Prostate gland (tissue), 2 donors: Measurements from ENCODE around the gene TTC24. TPM values are rescaled to one million over a fixed set of nuclear protein-coding genes. Genes with fewer than 3 reads are reported as not detected.
A peak's percentile ranks its signal among the peaks of the same experiment; 100 is the strongest.
"Not testable (repeated sequence)": the region's sequence is repeated elsewhere in the genome, so short reads cannot be mapped to it uniquely, and the experiment has no call there.

Experiments
- DNase-seq: peaks from one replicate; pipeline ENCODE4 v3.0.0-alpha.2; 2019; ENCODE audit warnings: low spot score
- H3K27ac ChIP-seq, 2 donors: fragments of 200-600 bp; sonication (generic); 2 replicates each; pipeline ENCODE4 v1.5.1; 2017 to 2019
- H3K27me3 ChIP-seq: fragments of 200-600 bp; sonication (generic); replicated peaks from 2 replicates; pipeline ENCODE4 v1.5.1; 2019; ENCODE audit not compliant: insufficient read depth
- H3K36me3 ChIP-seq, 2 donors: fragments of 200-600 bp; sonication (generic); 1 replicate in 1 of 2; 2 replicates in 1 of 2; pipeline versions ENCODE4 v1.5.1 to v1.8.1; 2017 to 2019
- H3K4me1 ChIP-seq: fragments of 200-600 bp; sonication (generic); replicated peaks from 2 replicates; pipeline ENCODE4 v1.5.1; 2019
- H3K4me3 ChIP-seq, 2 donors: fragments of 200-600 bp; sonication (generic); 2 replicates each; pipeline ENCODE4 v1.5.1; 2017 to 2019
- H3K9me3 ChIP-seq: fragments of 200-600 bp; sonication (generic); 2 replicates; pipeline ENCODE4 v1.5.1; 2017
- POLR2A ChIP-seq: fragments of 450-650 bp; IDR thresholded peaks from one replicate; pipeline ENCODE4 v1.6.1; 2016; ENCODE audit warnings: antibody characterized with exemption, mild to moderate bottlenecking
- POLR2AphosphoS5 ChIP-seq: sonication (generic); formaldehyde crosslinking; IDR thresholded peaks from one replicate; pipeline ENCODE4 v1.6.1; 2017; ENCODE audit warnings: antibody characterized with exemption
- WGBS: methylation state at CpG from one replicate; pipeline ENCODE4 v1.1.5; 2018; 5-methylcytosine and 5-hydroxymethylcytosine counted together
- intact Hi-C: fragments of 100-400 bp; cut with DNase I; formaldehyde crosslinking; loops from one replicate; pipeline ENCODE4 v1.14.2; 2022
- total RNA-seq, 2 donors: library from RNA; depleted of rRNA; stranded (reverse); fragments of >200 nt; gene quantifications; one replicate each; pipeline ENCODE4 v1.1.0, GENCODE V29; 2016
- TF ChIP-seq, protein P1 (sequence below), 4 experiments: fragments of 200-600 bp in 2 of 4; fragments of 450-650 bp in 2 of 4; sonication (generic) in 2 of 4; IDR thresholded peaks; 1 replicate in 3 of 4; 2 replicates in 1 of 4; pipeline ENCODE4 v1.5.1; 2016 to 2019; ENCODE audit warnings: antibody characterized with exemption in 4 of 4, mild to moderate bottlenecking in 2 of 4, moderate library complexity in 2 of 4

The TTC24 gene
- total RNA-seq, 2 donors from 2014 or later: not detected

DNA sequence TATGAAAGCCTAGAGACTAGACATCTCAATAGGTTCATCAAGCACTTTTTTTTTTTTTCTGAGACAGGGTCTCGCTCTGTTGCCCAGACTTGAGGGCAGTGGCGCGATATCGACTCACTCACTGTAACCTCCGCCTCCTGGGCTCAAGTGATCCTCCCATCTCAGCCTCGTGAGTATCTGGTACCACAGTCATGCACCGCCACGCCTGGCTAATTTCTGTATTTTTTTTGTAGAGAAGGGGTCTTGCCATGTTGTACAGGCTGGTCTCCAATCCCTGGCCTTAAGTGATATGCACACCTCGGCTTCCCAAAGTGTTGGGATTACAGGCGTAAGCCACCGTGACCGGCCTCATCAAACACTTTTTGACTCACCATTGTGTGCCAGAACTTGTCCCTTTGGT, 22.4 kb downstream of the TTC24 start:
- intact Hi-C loops: no loop called here
- Histone ChIP-seq H3K9me3 (no peaks in the 10 kb centered on the region), H3K36me3 (no peaks in the 10 kb centered on the region), H3K4me3 (peak overlapping the region; percentile 50 to 61), H3K27me3 (no peaks in the 10 kb centered on the region), H3K27ac (peak overlapping the region; percentile 84), H3K4me1 (no peaks in the 10 kb centered on the region)
- WGBS: 67% methylated on average over 12 of the region's 12 CpGs
- TF ChIP-seq POLR2A: no peak
- TF ChIP-seq POLR2AphosphoS5: no peak
- TF ChIP-seq, protein P1, sequence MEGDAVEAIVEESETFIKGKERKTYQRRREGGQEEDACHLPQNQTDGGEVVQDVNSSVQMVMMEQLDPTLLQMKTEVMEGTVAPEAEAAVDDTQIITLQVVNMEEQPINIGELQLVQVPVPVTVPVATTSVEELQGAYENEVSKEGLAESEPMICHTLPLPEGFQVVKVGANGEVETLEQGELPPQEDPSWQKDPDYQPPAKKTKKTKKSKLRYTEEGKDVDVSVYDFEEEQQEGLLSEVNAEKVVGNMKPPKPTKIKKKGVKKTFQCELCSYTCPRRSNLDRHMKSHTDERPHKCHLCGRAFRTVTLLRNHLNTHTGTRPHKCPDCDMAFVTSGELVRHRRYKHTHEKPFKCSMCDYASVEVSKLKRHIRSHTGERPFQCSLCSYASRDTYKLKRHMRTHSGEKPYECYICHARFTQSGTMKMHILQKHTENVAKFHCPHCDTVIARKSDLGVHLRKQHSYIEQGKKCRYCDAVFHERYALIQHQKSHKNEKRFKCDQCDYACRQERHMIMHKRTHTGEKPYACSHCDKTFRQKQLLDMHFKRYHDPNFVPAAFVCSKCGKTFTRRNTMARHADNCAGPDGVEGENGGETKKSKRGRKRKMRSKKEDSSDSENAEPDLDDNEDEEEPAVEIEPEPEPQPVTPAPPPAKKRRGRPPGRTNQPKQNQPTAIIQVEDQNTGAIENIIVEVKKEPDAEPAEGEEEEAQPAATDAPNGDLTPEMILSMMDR (IDR thresholded peaks at IDR 0.05): no peak
- DNase-seq: no peak

DNA sequence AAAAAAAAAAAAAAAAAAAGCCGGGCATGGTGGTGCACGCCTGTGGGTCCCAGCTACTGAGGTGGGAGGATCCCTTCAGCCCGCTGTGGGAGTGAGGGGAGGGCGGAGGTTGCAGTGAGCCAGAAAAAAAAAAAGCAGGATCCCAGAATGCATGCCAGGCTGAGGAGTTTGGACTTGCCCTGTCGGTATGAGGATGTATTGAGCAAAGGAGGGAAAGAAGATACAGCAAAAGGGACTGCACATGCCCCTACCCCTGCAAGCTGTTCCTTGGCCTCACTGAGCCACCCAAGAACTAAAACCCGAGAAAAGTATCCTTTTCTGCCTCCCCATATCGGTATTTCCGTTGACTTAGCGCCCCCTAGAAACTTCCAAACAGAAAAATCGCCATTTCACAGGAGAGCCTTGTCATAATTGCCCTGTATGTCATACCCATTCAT, 23.1 kb downstream of the TTC24 start:
- Histone ChIP-seq H3K9me3 (no peaks in the 10 kb centered on the region), H3K36me3 (no peaks in the 10 kb centered on the region), H3K27me3 (no peaks in the 10 kb centered on the region), H3K27ac (peak overlapping the region in 1 of 2 donors; percentile 40), H3K4me1 (no peaks in the 10 kb centered on the region), H3K4me3 (no peak overlapping the region)
- 26% methylated on average over 10 of the region's 10 CpGs for WGBS
- peak; percentile 40 for DNase-seq
- intact Hi-C loops: no loop called here
- TF ChIP-seq, protein P1 (IDR thresholded peaks at IDR 0.05): peak in 1 of 4 experiments; percentile 6
- no peak for TF ChIP-seq POLR2AphosphoS5

DNA sequence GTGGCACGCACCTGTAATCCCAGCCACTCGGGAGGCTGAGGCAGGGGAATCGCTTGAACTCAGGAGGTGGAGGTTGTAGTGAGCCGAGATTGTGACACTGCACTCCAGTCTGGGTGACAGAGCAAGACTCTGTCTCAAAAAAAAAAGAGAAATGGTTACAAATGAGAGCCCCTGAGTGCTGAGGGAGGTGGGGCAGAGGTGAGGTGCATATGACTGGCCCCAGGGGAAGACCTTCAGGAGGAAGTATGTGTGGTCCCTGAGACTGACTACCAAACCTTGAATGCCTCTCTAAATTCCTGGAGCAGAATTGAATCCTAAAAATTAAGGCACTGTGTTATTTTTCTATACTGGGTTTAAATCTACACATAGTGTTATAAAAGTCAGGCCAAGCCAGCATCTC, 27.8 kb downstream of the TTC24 start:
- 76% methylated on average over 4 of the region's 4 CpGs for WGBS
- H3K4me1 ChIP-seq, H3K4me3 ChIP-seq, H3K27ac ChIP-seq, H3K36me3 ChIP-seq, H3K9me3 ChIP-seq, DNase-seq, H3K27me3 ChIP-seq: not testable (repeated sequence)
- intact Hi-C loops: loop anchor here (5.0 kb wide), 1 partner anchor 150 kb away; no protein-coding TSS in a partner anchor

DNA sequence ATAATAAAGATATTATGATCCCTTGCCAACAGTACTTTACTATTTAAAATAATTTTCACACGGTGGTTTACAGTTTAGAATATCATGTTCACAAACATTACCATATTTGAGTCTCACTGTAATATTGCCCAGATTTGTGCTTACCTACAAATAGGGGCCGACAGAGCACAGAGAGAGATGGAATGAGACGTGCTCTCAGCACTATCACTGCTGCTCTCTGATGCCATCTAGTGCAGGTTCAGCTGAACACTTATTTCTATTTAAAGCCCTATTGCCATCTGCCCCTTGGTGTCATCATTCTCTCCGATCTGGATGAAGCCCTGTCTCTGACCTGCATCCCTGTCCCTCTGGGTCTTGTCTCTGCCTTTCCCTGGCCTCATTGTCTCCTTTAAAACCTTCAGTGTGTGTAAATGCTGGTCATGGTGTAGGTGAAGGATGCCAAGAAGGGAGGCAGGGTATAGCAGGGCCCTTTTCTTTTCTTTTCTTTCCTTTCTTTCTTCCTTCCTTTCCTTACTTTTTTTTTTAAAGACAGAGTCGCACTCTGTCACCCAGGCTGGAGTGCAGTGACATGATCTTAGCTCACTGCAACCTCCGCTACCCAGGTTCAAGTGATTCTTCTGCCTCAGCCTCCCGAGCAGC, 28.6 kb downstream of the TTC24 start:
- no peaks in the 10 kb centered on the region for H3K27me3 ChIP-seq
- peak; percentile 62 for DNase-seq
- H3K9me3 ChIP-seq: no peaks in the 10 kb centered on the region
- TF ChIP-seq, protein P1 (IDR thresholded peaks at IDR 0.05): peak in 3 of 4 experiments; percentile 65 to 90 (median 80)
- TF ChIP-seq POLR2AphosphoS5 (peak; percentile 50), POLR2A (no peak)
- H3K4me1 ChIP-seq: no peaks in the 10 kb centered on the region
- no peak overlapping the region for H3K4me3 ChIP-seq
- intact Hi-C loops: loop anchor here (5.0 kb wide), 1 partner anchor 151 kb away; no protein-coding TSS in a partner anchor
- no peak overlapping the region for H3K27ac ChIP-seq
- WGBS: 32% methylated on average over 7 of the region's 7 CpGs
- no peaks in the 10 kb centered on the region for H3K36me3 ChIP-seq

DNA sequence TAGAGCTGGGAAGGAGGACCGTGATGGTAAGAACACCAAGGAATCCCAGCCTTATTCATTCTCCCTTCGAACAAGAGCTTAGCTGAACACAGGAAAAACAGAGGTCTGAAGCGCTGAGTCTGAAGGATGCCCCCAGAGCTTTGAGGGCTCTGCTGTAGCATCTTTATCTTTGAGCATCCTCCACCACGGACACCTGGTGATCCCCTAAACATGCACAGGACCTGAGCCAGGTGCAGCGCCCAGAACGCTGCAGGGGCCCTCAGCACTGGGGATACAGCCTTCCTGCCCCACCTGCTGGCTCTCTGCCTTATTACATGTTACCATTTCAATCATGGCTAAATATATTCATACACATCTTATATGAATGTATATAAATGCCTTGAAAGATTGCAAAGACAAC, 29.5 kb downstream of the TTC24 start:
- no peaks in the 10 kb centered on the region for H3K9me3 ChIP-seq
- TF ChIP-seq, protein P1 (IDR thresholded peaks at IDR 0.05): peak in 2 of 4 experiments; percentile 34 to 50
- TF ChIP-seq POLR2AphosphoS5: no peak
- TF ChIP-seq POLR2A: no peak
- intact Hi-C loops: loop anchor here (5.0 kb wide), 1 partner anchor 152 kb away; no protein-coding TSS in a partner anchor
- DNase-seq: no peak
- no peak overlapping the region for H3K27ac ChIP-seq
- no peak overlapping the region for H3K4me3 ChIP-seq
- no peaks in the 10 kb centered on the region for H3K36me3 ChIP-seq
- H3K4me1 ChIP-seq: no peaks in the 10 kb centered on the region
- 48% methylated on average over 6 of the region's 6 CpGs for WGBS
- H3K27me3 ChIP-seq: no peaks in the 10 kb centered on the region

DNA sequence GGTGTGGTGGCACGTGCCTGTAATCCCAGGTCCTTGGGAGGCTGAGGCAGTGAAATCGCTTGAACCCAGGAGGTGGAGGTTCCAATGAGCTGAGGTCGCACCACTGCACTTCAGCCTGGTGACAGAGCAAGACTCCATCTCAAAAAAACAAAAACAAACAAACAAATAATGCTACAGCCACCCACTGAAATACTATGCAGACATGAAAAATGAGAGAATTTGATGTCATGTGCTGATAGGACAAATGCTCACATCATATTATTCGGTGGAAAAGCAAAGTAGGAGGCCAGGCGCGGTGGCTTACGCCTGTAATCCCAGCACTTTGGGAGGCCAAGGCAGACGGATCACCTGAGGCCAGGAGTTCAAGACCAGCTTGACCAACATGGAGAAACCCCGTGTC, 30.5 kb downstream of the TTC24 start:
- H3K27me3 ChIP-seq, H3K9me3 ChIP-seq, H3K4me1 ChIP-seq, DNase-seq, H3K27ac ChIP-seq, H3K4me3 ChIP-seq, H3K36me3 ChIP-seq: not testable (repeated sequence)
- intact Hi-C loops: loop anchor here (10.0 kb wide), 1 partner anchor 225 kb away; no protein-coding TSS in a partner anchor
- 96% methylated on average over 9 of the region's 9 CpGs for WGBS
